Mesothelial cell of epicardium (in vitro differentiated cells): ENCODE results near the gene COL4A1. TPM values are rescaled to one million over a fixed set of nuclear protein-coding genes. Genes with fewer than 3 reads are reported as not detected.

Source experiments
- DNase-seq, 2 experiments: peaks; one replicate each; pipeline ENCODE4 v3.0.0; 2021; ENCODE audit warnings: low spot score in 2 of 2; ENCODE audit not compliant: unreplicated experiment in 2 of 2
- H3K27ac Mint-ChIP-seq: 2 replicates; pipeline ENCODE4 v1.8.0; 2021; ENCODE audit warnings: mixed read lengths
- H3K27me3 Mint-ChIP-seq: 2 replicates; pipeline ENCODE4 v1.8.0; 2021; ENCODE audit warnings: low read depth, mixed read lengths
- H3K36me3 Mint-ChIP-seq: 2 replicates; pipeline ENCODE4 v1.8.0; 2021; ENCODE audit warnings: mixed read lengths
- H3K4me1 Mint-ChIP-seq: 2 replicates; pipeline ENCODE4 v1.8.0; 2021; ENCODE audit warnings: mixed read lengths
- H3K4me3 Mint-ChIP-seq: 2 replicates; pipeline ENCODE4 v1.8.0; 2021; ENCODE audit warnings: mild to moderate bottlenecking, moderate library complexity, mixed read lengths
- H3K9me3 Mint-ChIP-seq: 2 replicates; pipeline ENCODE4 v1.8.0; 2021; ENCODE audit warnings: mixed read lengths
- CTCF ChIP-seq: fragments of 200-600 bp; sonication (generic); IDR thresholded peaks from one replicate; pipeline ENCODE4 v1.5.0; 2021; ENCODE audit warnings: antibody characterized with exemption; ENCODE audit not compliant: unreplicated experiment
- total RNA-seq: library from RNA; stranded (reverse); gene quantifications from 3 replicates; pipeline ENCODE4 v1.2.1, GENCODE V29; 2021

Gene COL4A1
- total RNA-seq, 1 donor from 2014 or later: 362 TPM

GRCh38 chr13:110297011-110297410 is 9.9 kb downstream of the COL4A1 start:
- Mint-ChIP-seq H3K27ac (no peak overlapping the region), H3K36me3 (peaks cover 8% of the 10 kb centered on the region), H3K27me3 (no peaks in the 10 kb centered on the region), H3K4me3 (no peak overlapping the region), H3K4me1 (peaks cover 35% of the 10 kb centered on the region), H3K9me3 (peaks cover 6% of the 10 kb centered on the region)
- DNase-seq: no peak
- TF ChIP-seq CTCF: no peak

- H3K4me3 Mint-ChIP-seq: no peak overlapping the region
- DNase-seq: no peak
- peaks cover 15% of the 10 kb centered on the region for H3K4me1 Mint-ChIP-seq
- H3K27me3 Mint-ChIP-seq: no peaks in the 10 kb centered on the region
- H3K36me3 Mint-ChIP-seq: peaks cover 22% of the 10 kb centered on the region
- peaks cover 8% of the 10 kb centered on the region for H3K9me3 Mint-ChIP-seq
- no peak overlapping the region for H3K27ac Mint-ChIP-seq
- TF ChIP-seq CTCF: no peak
Measured at GRCh38 chr13:110294622-110295021, 12.3 kb downstream of the COL4A1 start.

GRCh38 chr13:110294146-110294545 is 12.8 kb downstream of the COL4A1 start:
- H3K4me1 Mint-ChIP-seq: peaks cover 15% of the 10 kb centered on the region
- peaks cover 26% of the 10 kb centered on the region for H3K36me3 Mint-ChIP-seq
- H3K27me3 Mint-ChIP-seq: no peaks in the 10 kb centered on the region
- no peak overlapping the region for H3K27ac Mint-ChIP-seq
- no peak for DNase-seq
- H3K4me3 Mint-ChIP-seq: no peak overlapping the region
- peaks cover 8% of the 10 kb centered on the region for H3K9me3 Mint-ChIP-seq
- no peak for TF ChIP-seq CTCF

DNA sequence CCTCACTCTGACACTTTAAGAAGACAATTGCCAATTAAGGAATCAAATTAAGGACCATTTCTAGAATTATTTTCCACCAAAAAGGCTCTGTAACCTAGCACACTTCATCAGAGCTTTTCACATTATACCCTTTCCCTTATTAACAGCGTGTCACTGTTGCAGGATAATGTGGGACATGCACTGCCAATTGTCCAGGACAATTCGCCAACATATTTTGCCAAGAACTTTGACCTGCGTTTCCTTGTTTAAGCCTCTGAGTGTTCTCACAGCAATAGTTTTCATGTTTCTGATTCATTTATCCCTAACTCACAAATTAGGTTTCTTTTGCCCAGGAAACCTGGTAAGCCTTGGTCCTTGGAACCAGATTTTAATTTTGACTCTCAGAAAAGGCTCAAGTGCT is 13.3 kb downstream of the COL4A1 start:
- H3K4me3 Mint-ChIP-seq: no peak overlapping the region
- H3K27me3 Mint-ChIP-seq: no peaks in the 10 kb centered on the region
- no peak overlapping the region for H3K27ac Mint-ChIP-seq
- peaks cover 12% of the 10 kb centered on the region for H3K4me1 Mint-ChIP-seq
- no peak for TF ChIP-seq CTCF
- DNase-seq: no peak
- peaks cover 27% of the 10 kb centered on the region for H3K36me3 Mint-ChIP-seq
- H3K9me3 Mint-ChIP-seq: peaks cover 8% of the 10 kb centered on the region

DNA sequence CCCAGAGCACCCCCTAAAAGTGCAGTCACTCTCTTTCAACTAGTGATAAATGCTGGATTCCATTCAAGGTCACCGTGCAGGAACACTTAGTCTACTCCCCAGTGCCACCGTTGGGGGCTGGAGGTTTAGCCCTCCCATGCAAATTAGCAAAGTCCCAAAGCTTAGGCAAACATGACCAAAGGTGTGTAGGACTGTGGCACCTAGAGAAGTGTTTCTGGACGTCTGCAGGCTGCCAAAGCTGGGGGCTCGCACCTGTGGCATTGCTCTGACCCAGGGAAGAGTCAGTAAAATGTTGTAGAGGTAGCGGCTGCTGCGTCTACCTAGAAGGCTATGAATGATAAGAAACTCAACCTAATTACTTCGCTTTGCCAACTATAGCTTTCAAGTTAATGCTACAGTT is 13.9 kb downstream of the COL4A1 start:
- DNase-seq: no peak
- Mint-ChIP-seq H3K4me3 (no peak overlapping the region), H3K27ac (no peak overlapping the region), H3K27me3 (no peaks in the 10 kb centered on the region), H3K4me1 (peaks cover 8% of the 10 kb centered on the region), H3K36me3 (peaks cover 27% of the 10 kb centered on the region), H3K9me3 (peaks cover 8% of the 10 kb centered on the region)
- TF ChIP-seq CTCF: no peak

- peaks cover 3% of the 10 kb centered on the region for H3K4me1 Mint-ChIP-seq
- no peak overlapping the region for H3K4me3 Mint-ChIP-seq
- no peak overlapping the region for H3K27ac Mint-ChIP-seq
- peaks cover 8% of the 10 kb centered on the region for H3K9me3 Mint-ChIP-seq
- no peak for TF ChIP-seq CTCF
- H3K36me3 Mint-ChIP-seq: peaks cover 30% of the 10 kb centered on the region
- no peak for DNase-seq
- H3K27me3 Mint-ChIP-seq: no peaks in the 10 kb centered on the region
Measured at GRCh38 chr13:110291286-110291685, 15.7 kb downstream of the COL4A1 start.
